Hematopoietic multipotent progenitor cell treated with erythropoietin and hydrocortisone succinate and interleukin-3 and kit ligand, for 4 days (in vitro differentiated cells): ENCODE data around the gene PPARGC1A.

Source experiments
- DNase-seq: peaks from one replicate; pipeline ENCODE4 v3.0.0-alpha.2; 2015

The PPARGC1A gene

DNA sequence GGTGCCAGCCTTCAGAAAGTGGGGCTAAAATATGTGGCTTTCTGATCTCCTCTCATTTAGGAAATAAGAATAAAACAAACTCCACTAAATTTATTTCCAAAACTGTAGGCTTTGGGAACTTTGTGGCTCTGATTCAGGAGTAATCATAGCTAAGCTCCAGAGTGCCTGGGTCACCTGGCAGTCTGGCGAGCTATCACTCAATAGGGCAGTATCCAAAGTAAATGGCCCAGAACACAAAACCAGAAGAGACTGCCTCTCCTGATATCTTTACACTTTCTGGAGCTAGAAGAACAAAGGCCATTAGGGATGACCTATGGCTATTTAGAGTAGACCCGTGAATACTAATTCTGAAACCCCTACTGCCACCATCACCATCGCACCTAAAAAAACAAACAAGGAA lies 17.0 kb upstream of the PPARGC1A start:
- DNase-seq = no peak

- DNase-seq = no peak
Observed at GRCh38 chr4:23904639-23905071, 14.8 kb upstream of the PPARGC1A start.

GRCh38 chr4:23903859-23904438 lies 14.1 kb upstream of the PPARGC1A start:
- no peak for DNase-seq

DNA sequence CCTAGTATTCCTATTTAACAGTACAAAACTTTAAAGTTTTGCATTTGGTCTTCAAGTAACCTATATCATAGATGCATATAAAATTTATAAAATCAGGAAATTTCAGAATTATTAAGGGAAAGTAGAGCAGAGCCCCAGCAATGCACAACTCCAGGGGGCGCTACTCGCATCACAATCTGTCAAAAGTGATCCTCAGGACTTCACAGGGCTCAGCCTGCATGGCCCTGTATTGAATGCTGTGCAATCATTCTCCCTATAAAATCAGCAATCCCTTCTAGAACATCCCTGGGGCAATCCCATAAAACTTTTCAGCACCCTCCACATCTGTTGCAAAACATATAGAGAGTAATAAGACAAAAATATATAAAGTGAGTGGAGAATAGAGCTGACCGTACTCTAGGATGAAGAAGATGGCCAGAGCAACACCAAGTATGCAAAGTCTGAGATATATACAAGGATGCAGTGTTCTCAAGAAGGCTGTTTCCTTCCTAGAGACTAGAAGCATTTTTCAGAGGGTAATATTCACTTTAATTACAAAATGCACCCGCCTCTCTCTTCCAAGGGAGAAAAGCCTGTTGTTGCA lies 12.5 kb upstream of the PPARGC1A start:
- DNase-seq = no peak

DNA sequence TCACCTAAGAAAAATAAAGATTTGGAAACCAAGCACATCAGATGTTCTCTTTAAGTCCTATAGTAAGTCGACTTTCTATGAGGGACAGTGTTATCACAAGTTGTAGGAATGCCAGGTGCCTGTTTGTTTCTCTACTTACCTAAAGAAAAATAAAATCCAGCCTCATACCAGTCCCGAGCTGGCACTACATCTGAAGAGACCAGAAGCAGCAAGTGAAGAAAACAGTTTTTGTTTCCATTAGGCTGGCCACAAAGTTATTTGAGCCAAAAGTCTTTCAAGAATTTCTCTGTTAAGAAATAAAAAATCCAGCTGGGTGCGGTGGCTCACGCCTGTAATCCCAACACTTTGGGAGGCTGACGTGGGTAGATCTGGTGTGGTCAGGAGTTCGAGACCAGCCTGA lies 10.8 kb upstream of the PPARGC1A start:
- no peak for DNase-seq

- DNase-seq = no peak
Observed at GRCh38 chr4:23899565-23899964, 9.7 kb upstream of the PPARGC1A start.

- DNase-seq = no peak
Observed at GRCh38 chr4:23897564-23898109, 7.8 kb upstream of the PPARGC1A start.

DNA sequence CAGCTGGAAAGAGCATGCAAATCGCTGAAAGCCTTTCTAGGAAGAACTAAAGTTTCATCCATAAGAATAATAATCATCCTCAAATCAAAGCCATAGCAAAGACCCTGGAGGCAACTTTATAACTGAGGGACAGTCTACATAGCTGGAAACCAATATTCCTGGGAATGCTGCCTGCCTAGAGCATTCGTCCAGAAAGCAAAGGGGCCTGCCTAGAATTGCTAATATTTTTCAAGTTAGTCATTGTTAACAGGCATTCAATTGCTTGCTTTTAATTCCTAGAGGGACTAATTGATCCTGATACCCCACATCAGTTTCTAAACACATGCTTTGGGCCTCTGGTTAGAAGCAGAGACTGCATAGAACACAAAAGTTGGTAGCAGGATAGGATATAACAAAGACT lies 4.2 kb upstream of the PPARGC1A start:
- DNase-seq = no peak

DNA sequence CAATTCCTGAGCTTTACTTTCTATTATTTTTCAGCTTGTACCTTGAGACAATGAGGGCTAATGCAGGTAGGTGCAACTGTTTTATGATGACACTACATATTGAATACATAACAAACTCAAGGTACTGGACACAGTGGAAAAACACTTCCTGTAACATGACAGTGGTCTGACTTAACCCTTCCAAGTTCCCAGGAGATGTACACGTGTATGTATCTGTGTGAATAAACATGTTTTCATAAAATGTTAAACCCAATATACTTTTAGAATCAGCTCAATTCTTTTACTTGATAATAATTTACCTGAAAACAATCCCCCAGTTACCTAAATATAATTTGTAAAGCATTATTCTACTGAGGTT lies 1.2 kb upstream of the PPARGC1A start:
- DNase-seq = no peak

- no peak for DNase-seq
Observed at GRCh38 chr4:23890369-23891063, 669 bp upstream of the PPARGC1A start.

DNA sequence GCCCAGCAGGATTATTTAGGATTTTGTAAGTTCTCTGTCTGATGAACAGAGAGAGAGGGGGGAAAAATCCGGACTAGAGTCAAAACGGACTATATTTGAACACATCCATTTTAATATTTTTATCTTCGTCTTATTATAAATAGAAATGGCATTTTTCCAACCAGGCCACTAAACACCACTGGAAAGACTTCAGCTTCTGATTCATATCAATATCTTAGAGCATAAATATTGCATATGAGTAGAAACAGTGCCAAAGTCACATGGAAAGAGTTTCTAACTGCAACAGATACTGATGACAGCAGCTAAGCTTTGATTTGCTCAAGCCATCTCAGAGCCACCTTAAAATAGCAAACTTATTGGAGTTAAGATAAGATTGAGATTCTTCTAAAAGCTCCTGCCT lies 456 bp downstream of the PPARGC1A start:
- DNase-seq = no peak

- peak; percentile 1 for DNase-seq
Observed at GRCh38 chr4:23888421-23889319, 1.2 kb downstream of the PPARGC1A start.

DNA sequence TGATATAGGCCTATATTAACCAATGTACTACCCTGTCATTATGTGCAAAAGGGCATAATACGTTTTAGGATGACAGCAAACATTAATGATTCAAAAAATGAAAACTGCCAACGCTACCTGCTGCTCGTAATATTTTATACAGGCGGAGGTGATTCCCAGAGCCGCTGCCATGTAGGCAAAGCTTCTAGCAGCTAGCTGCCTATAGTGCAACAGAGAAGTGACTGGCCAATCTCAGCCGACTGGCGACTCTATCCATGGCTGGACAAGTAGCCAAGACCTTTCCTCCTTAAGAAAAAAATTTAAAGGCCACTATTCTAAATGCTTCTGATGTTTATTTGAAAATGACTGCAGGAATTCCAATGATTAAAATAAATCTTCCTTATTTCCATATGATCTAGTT lies 1.9 kb downstream of the PPARGC1A start:
- no peak for DNase-seq

DNA sequence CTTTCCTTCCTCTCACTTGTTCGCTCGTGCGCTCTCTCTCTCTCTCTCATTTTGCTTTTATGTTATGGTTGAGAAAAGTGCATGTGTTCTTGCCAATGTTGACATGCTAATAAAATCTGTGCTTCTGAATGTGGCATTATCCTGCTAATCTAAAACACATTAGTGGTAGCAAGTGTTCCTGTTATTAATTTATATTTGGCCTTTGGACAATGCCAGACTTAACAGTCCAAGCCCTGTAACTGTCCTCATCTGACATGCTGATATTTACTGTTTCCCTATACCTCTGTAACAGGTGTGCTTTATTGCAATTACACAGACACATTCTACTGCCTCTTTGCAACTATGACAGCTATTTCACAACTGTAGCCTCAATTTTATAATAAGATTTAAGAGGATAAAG lies 2.7 kb downstream of the PPARGC1A start:
- no peak for DNase-seq

DNA sequence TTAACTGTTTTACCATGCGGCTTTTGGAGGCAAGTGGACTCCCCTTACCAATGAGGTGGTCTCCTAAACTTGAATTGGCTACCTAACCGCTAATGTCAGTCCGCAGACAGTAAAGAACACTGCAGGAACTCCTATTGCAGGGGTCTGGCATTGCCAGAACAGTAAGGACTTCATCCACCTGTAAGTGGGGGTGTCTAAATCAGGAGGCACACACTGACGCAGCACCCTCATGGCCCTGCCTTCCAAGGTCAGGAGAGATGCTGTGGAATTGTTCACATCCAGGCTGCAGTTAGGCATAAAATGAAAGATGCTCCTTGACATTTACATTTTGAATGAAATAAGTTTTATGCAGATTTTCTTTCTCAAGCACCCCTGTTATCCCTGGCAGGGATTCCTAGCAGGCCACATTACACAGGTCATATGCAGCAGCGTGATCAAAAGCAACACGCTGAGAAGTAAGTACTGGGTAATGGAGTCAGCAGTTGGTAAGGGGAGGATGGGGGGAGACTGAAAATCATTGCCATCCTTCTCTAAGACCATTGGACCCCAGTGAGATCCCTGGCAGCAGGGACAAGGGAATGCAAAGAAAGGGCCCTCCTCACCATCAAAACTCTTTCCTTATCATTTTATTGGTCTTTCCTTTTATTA lies 3.8 kb downstream of the PPARGC1A start:
- no peak for DNase-seq

DNA sequence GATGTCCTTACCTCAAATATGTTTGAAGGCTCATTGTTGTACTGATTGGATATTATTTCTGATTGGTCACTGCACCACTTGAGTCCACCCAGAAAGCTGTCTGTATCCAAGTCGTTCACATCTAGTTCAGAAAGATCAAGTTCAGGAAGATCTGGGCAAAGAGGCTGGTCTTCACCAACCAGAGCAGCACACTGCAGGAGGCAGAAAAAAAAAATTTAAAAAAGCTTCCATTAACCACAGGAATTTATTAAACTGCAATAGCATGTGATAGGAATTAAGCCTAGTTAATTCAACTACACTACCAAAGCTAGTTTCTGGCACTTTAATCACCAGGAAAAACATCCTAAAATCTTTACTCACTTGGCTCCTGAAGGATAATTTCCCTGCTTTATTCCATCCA lies 5.1 kb downstream of the PPARGC1A start:
- DNase-seq = no peak

DNA sequence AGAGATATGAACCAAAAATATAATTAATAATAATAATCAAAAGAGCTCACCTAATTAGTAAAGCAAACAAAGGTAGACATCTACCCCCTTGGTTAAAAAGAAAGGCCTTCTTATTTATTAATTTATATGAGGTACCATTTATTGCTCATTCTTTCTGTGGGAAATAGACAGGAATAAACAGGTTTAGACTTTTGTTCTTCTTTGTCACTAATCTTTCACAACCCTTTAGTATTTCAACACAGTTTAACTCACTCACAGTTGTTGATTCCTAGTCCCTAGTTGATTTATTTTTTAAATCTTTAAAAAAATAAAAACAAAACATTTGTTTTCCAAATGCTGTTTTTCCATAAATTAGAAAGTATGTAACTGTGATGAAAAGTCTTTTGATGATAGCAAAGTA lies 5.6 kb downstream of the PPARGC1A start:
- DNase-seq = no peak

GRCh38 chr4:23882976-23883531 lies 6.8 kb downstream of the PPARGC1A start:
- no peak for DNase-seq

- no peak for DNase-seq
Observed at GRCh38 chr4:23881674-23882337, 8.0 kb downstream of the PPARGC1A start.

DNA sequence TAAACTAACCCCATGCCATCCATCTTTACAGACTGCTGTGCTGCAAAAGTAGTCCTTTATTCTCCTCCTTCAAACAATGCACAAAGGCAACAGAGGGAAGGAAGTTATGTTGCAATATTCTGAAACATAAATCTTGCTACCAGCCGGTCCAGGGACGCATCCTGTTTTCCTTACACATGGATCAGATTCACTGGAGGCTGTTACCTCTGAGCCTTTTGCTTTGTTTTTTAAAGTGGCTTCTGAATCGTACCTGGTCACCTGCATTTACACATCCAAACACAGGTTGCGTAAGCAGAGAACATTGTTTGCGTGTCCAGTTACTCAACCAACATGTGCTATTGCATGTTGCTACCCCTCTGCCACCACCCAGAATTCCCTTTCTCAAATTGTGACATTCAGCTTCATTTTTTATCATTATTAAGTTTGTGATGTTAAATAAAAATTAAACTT lies 8.8 kb downstream of the PPARGC1A start:
- peak; percentile 3 for DNase-seq

DNA sequence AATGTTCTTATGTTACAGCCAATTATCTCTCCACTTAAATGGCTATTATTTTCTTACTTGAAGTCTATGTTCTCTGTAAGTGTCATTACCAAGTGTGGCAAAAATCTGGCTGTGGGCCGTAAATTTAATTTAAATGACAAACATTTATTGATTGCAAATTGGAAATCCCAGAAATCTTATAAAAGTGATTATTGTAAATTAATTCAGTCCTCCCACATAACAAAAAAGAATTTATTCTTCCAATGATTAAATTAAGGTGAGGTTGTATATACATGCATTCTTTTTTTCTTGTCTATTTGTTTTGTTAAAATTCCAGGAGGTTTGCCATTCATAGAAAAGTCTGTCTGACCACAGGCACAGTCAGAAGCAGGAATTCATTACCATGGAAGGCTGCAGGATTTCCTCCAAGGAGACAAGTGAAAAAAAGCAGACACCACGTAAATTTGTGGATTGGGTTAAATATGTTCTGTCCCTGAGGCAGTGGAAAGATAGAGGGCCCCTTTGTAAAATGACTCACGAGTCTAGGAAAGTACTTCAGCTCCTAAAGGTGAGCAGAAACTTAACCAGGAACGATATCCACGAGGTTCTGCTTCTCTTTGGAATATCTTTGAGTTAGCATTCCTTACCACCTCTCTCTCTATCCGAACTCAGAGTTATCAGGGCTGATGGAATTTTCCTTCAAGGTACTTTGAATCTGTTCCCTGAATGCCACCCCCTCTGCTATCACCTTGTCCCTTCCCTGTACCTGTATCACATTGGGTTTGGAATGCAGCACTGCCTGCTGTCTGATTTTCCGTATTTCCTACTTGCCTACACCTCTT lies 10.7 kb downstream of the PPARGC1A start:
- DNase-seq = no peak
